SK-MEL-5 (cell line): ENCODE results near the gene ZNF638. TPM values are rescaled to one million over a fixed set of nuclear protein-coding genes. Genes with fewer than 3 reads are reported as not detected.
"Not testable (repeated sequence)": the region's sequence is repeated elsewhere in the genome, so short reads cannot be mapped to it uniquely, and the experiment has no call there.

Experiments
- DNase-seq: peaks from one replicate; pipeline ENCODE4 v3.0.0-alpha.2; 2016; ENCODE audit warnings: low read depth, low spot score
- in situ Hi-C: cut with HindIII; loops from 2 replicates; pipeline ENCODE4 v1.10.0; 2016; ENCODE audit warnings: low sequenced_read_pairs, high pct_unique_total_duplicates, low pct_unique_long_range_greater_than_20kb
- total RNA-seq: library from RNA; depleted of rRNA; stranded (reverse); fragments of >200 nt; shearing (Covaris generic); gene quantifications from 2 replicates; pipeline ENCODE4 v1.2.3, GENCODE V29; 2014

The ZNF638 gene
- total RNA-seq, 1 experiment from 2014 or later, result 166 TPM

DNA sequence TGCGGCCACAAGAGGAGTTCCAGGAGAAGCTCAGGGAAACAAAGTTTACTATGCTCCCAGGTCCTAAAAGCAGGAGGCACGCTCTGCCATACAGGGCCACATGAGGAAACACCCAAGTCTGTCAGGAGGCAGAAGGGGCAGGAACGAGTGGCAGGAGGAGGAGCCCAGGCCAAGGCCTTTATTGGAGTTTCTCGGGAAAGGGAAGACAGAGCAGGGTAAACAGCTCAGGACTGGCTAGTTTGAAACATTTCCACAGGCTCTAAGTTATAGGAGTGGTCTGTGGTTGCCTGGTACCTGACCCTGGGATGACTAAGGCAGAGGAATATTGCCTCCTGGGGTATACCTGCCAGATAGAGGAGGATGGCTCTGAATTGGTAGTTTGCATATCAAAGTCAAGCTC is 3.7 kb upstream of the ZNF638 start:
- in situ Hi-C loops, result no loop called here
- no peak for DNase-seq

DNA sequence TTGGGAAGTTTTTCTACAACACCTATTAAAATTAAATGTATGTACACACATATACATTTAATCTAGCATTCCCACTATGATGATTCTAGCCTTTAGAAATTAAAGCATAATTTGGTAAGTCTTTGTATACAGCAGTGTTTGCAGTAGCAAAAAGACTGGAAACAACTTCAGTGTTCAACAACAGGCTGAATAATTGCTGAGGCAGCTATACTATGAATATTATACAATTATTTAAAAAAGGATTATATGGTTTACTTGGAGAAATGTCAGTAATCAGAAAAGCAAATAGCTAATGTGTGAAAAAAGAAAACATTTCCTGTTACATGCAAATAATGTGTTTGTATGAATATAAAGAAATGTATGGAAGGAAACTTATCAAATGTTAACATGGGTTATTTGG is 1.4 kb upstream of the ZNF638 start:
- in situ Hi-C loops, result no loop called here
- DNase-seq, result no peak

DNA sequence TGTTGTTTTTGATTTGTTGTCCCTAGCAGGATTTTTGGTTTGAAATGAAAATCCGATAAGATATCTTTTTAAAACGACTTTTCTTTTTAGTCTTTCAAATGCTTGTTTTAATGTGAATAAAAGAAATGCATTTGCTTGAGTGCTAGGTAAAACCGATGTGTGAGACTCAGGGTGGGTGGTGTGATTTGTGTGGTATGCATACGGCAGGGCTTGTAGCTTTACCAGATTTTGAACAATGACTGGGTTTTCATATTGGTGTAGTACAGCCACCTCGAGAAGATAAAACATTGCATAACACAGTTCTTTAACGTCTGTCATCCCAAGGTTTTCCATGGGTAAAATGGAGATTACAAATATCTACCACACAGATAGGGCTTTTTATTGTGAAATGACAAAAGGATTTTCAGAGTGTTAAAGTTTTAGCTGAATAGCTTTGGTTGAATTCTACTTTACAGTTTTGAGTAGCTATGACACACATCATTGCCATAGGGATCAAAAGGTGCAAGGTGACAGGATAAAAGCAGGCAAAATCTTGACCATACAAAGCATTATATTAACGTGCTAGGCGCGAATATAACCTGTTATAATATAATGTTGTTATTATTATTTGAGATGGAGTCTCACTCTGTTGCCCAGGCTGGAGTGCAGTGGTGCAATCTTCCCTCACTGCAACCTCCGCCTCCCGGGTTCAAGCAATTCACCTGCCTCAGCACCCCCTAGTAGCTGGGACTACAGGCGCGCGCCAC is 824 bp upstream of the ZNF638 start:
- in situ Hi-C loops, result no loop called here
- no peak for DNase-seq

DNA sequence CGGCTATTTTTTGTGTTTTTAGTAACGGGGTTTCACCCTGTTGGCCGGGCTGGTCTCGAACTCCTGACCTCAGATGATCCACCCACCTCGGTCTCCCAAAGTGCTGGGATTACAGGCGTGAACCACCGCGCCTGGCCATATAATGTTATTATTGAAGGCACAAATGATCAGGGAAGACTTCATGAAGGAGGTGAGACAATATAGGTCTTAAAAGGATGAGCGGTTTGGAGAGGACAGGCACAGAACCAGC is 326 bp upstream of the ZNF638 start:
- DNase-seq, in situ Hi-C loops: not testable (repeated sequence)

DNA sequence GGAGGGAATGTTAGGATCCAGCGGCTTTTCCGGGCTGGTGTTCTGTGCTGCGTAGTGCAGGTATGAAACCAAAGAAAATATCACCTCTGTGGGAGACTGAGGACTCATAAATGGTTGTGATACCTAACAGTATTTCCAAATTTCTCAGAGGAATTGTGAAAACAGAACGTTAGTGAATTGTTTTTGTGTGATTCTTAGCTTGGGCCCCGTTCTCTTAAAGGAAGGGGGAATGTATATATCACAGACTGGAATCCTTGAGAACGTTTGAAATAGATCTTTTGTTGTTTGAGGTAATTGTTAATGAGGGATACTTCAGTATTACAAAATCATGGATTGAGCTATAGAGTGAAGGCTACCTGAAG is 834 bp downstream of the ZNF638 start:
- DNase-seq, result no peak
- in situ Hi-C loops, result no loop called here

DNA sequence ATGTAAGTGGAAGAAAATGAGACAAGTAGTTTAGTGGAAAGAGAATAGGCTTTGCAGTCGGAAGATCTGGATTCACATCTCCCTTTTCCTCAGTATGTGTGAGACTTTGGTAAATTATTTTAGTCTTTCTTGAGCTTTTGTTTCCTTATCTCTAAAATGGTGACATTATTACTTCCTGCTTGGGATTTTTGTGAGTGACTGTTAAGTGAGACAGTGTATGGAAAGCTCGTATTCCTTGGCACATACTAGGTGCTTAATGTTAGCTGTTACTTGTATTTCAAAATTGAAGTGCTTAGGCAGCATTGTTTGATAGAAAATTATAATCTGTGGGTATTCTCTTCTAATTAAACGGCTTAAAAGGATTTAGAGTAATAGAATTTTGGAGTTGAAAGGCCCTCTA is 2.0 kb downstream of the ZNF638 start:
- in situ Hi-C loops, result no loop called here
- no peak for DNase-seq

DNA sequence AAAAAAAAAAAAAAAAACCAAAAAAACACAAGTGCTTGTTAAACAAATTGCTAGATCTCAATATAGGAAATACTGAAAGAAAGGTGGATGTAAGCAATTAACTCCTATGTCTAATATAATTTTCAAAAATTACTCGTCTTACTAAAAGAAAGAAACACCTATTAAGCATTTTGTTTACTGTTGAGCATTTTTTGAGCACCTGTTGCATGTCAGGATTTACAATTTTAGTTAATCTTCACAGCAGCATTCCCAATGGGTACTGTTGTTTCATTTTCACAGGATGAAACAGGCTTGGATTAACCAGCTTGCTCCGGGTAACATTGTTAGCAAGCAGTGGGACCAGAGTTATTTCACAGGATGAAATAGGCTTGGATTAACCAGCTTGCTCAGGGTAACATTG is 4.8 kb downstream of the ZNF638 start:
- in situ Hi-C loops, result no loop called here
- DNase-seq, result no peak

DNA sequence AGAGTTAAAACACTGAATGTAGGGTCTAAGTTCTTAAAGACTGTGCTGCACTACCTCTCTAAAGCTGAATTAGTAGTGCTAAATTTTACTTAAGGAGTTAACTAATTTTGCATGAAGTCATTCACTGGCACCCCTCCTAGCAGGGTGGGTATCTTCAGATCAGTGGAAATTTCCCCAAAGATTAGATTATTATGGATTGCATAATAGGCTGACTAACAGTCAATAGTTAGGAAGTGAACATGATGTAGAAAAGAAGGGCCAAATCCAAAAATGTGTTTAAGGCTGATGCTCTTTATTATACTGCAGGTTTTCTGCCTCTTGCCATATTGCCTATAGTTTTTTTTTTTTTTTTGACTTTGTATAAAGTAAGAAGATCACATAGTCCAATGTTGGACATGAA is 5.2 kb downstream of the ZNF638 start:
- in situ Hi-C loops, result no loop called here
- no peak for DNase-seq

DNA sequence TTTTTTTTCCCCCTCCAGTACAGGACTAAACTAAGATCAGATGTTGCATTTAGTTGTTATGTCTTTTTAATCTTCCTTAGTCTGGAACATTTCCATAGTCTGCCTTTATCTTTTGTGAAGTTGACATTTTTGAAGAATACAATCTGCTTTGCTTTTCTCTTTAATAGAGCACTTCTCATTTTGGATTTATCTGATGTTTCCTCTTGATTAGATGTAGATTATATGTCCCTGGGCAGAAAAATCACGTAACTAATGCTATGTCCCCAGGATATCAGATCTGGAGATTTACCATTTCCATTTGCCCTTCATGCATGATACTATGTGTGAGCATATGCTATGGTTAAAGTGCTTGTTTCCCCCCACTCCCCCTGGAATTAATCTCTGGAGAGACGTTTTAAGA is 6.2 kb downstream of the ZNF638 start:
- DNase-seq, result no peak
- in situ Hi-C loops, result no loop called here

DNA sequence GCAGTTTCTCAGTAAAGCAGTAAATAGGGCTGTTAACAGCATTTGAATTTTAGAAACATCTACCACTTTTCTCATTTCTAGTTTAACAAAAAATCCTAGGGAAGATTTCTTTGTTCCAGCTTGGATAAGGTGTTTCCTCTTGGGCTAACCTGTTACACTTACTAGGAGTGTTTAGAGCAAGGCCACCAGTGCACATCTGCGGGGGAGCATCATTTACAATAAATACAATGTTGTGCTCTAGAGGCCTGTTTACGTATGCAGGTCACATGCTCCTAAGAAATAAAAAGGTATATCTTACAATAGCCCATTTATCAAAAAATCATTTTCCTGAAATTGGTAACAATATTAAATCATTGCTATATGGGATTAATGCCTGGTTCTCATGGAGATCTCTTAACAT is 8.1 kb downstream of the ZNF638 start:
- peak; percentile 66 for DNase-seq
- in situ Hi-C loops, result no loop called here

DNA sequence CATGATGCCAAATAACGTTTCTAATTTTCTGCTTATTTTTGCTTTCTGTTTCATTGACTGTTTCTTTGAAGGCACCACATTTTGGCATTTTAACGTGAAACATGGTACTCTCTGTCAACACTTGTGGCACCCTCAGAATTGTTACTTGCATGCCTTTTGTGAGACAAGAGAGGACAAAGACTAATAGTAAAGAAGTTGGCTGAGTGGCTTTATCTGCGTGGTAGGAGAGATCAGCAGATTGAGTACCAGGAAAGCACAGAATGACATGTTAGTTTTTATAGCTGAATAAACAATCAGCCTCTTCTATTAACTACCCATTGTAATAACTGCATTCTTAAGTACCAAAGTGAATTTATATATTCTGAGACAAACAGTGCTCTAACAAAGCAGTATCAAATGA is 8.6 kb downstream of the ZNF638 start:
- in situ Hi-C loops, result no loop called here

DNA sequence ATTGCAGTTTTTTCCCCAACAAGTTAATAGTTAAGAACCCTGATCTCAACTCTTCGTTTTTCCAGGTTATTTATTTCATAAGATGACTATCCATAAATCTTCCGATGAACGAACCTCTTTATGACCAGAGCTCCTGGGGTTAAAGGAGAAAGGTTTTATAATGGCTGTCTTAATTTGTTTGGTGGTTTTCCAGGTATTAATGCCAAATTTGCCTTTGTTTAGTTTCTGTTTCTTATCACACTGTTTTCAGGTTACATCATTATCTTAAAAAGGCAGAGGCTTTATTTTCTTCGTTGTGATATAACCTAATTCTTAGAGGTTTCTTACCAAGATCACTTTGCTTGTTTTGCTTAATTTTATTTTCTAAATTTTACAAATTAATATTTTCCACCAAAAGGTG is 10.1 kb downstream of the ZNF638 start:
- in situ Hi-C loops, result no loop called here
- no peak for DNase-seq

More for the DNA sequence above, 8.6 kb downstream of the ZNF638 start:
- peak; percentile 74 for DNase-seq

DNA sequence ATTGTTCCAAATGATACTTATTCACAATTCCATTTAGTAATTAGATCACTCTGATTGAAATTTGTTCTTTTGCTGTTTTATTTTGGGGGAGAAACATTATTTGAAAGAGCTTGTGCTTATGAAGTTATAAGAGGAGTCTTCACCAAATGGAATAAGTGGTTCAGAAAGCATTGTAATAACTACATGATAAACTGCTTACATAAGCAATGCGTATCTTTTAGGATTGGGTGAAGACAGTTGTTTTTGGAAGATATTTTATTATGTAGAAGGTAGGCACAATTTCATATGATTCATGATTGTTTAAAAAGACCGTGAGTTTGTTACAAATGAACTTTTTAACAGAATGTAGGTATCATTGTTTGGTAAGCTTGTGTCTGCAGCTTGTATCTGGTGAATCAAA is 14.5 kb downstream of the ZNF638 start:
- DNase-seq, result no peak
- in situ Hi-C loops, result no loop called here

DNA sequence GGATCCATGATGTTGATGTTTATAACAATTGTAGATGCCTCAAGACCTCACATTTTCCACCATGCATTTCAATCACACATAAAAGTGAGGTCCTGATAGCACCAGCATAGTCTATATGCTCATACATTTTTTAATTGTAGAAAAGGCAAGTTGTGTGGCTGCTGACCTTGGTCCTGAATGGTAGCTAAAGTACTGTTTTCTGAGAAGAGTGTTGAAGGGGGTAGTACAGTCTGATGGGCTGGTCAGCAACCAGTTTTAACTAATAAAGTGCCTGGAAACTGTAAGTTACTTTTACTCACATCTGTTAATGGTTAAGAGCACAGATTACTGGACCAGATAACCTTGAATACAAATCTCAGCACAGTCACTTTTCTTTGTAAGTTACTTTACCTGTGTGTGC is 15.9 kb downstream of the ZNF638 start:
- in situ Hi-C loops, result no loop called here
- DNase-seq, result peak; percentile 17

DNA sequence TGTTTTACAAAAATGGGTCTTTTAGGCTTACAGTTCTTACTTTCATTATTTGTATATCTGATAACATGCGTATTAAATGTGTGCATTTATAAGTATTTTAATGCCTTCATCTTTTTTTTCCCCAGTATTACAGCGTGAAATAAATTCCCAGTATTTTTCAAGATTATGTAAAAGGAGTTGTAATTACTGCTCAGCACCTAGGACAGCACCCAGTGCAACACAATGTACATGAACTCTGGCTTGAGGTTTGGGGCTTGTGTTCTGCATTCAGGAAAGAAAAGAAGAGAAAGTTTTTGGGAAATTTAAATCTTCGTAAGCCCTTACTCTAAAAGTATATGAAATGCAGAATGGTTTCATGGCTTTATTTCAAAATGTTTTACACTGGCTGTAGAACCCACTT is 16.7 kb downstream of the ZNF638 start:
- no peak for DNase-seq
- in situ Hi-C loops, result no loop called here

DNA sequence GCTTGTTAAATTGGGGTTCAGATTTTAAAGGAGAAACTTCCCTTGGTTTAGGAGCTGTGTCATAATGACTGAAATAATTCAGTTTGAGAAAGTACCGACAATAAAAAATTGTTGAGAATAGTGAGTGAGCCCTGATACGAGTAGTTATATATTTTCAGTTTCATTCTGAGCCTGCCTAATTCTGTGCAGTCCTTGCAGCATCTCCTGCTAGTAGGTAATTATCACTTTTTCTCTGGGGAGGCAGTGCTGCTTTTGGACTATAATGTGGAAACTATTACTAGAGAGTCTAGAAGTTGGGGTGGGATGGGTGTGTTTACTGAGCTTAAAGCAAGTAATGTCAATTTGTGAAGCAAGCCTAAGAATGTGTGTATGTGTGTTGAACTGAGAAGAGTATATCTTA is 21.7 kb downstream of the ZNF638 start:
- in situ Hi-C loops, result no loop called here
- no peak for DNase-seq

DNA sequence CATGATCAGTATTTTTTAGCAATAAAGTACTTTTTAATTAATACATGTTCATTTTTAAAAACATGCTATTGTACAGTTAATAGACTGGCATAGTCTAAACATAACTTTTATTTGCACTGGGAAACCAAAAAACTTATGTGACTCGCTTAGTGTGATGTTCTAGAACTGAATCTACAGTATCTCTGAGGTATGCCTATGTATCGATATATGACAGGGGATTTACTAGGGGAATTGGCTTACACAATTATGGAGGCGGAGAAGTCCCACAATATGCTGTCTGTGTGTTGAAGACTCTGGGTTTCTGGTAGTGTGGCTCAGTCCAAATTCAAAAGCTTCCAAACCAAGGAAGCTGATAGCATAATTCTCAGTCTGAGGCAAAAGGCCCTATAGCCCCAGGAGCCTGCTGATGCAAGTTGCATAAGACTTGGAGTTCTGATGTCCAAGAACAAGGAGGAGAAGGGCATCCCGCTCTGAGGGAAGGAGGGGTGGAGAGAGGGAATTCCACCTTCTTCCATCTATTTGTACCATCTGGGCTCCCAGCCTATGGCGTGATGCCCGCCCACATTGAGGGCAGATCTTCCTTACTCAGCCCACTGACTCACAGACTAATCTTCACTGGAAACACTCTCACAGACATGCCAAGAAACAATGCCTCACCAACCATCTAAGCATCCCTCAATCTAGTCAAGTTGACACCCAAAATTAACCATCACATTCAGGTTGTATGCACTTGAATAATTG is 27.5 kb downstream of the ZNF638 start:
- in situ Hi-C loops, result no loop called here
- DNase-seq, result no peak

DNA sequence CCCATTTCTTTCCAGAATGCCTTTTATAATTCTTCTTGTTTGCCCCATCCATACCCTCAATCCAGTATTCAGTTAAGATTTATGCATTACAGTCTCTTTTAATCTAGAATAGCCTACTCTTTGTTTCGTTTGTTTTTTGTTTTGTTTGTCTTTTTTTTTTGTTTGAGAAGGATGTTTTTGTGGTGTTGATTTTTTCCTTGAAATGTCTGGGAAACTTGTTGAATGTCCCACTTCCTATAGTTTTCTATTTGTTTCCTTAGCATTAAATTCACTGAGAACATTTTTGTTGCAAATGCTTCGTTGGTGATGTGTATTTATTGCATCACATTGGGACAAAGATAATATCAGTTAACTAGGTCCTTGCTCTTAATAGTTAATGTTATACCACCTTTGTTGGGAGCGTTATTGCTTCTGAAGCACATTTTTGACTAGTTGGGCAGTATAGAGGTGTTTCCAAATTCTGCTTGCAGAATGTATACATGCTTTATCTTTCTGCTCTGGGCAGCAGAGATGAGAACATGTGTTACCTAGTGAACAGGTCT is 28.9 kb downstream of the ZNF638 start:
- in situ Hi-C loops, result no loop called here
- DNase-seq, result no peak

DNA sequence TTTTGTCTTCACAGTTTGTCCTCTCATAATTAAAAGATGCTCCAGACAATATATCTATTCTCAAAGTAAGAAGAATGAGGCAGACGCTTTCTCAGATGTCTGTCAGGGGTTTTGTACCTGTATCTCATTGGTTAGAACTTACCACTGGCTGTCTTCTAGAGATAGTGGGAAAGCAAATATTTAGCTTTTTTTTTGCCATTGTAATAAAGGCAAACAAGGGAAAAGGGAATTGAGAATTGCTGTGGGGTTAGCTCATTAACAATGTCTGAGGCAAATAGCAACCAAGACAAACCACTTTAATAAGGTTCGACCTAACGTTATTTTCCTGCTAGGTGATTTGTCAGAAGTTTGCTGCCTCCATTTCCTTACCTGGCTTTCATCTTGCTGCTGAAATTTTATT is 30.0 kb downstream of the ZNF638 start:
- in situ Hi-C loops, result no loop called here
- DNase-seq, result no peak
